ENCODE data around the gene CAPN13.
A peak's percentile ranks its signal among the peaks of the same experiment; 100 is the strongest.

Gene CAPN13

DNA sequence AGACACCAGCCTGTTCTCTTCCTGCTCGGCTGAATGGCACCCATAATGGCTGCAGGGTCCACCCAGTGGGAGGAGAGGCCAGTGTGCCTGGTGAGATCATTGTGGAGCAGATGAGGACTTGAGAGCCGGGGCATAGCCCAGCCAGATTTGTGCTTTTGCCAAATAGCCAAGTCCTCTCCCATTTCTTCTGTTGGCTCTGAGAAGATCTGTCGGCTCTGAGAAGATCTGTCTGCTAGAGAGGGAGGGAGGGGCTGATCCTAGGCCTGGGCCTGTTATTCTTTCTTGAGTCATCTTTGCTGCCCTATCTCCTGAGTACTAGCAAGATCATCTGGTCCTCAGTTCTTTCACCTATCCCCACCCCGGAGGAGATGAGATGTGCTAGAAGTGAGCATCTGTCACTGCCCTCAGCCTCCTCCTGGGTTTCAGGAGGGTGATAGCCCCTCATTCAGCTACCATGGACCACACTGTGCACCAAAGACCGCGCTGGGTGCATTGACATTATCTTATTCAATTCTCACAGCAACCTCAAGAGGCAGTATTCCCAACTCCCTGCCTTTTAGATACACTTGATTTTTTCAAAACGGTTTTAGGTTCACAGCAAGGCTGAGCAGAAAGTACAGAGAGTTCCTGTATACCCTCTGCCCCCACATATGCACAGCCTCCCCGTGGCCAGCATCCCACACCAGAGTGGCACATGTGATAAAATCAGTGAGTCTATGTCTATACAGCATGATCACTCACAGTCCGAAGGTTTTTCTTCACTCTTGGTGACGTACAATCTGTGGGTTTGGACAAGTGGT lies 98.6 kb downstream of the CAPN13 start:
- DNase-seq (ENCODE audit: low spot score), result no peak
- TF ChIP-seq, protein P1, sequence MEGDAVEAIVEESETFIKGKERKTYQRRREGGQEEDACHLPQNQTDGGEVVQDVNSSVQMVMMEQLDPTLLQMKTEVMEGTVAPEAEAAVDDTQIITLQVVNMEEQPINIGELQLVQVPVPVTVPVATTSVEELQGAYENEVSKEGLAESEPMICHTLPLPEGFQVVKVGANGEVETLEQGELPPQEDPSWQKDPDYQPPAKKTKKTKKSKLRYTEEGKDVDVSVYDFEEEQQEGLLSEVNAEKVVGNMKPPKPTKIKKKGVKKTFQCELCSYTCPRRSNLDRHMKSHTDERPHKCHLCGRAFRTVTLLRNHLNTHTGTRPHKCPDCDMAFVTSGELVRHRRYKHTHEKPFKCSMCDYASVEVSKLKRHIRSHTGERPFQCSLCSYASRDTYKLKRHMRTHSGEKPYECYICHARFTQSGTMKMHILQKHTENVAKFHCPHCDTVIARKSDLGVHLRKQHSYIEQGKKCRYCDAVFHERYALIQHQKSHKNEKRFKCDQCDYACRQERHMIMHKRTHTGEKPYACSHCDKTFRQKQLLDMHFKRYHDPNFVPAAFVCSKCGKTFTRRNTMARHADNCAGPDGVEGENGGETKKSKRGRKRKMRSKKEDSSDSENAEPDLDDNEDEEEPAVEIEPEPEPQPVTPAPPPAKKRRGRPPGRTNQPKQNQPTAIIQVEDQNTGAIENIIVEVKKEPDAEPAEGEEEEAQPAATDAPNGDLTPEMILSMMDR (IDR thresholded peaks at IDR 0.05; ENCODE audit: extremely low read depth, missing control alignments), result no peak

GRCh38 chr2:30707304-30707903 lies 99.8 kb downstream of the CAPN13 start:
- TF ChIP-seq, protein P1 (IDR thresholded peaks at IDR 0.05; ENCODE audit: extremely low read depth, missing control alignments), result no peak
- DNase-seq (ENCODE audit: low spot score), result no peak

GRCh38 chr2:30706534-30707303 lies 100.5 kb downstream of the CAPN13 start:
- TF ChIP-seq, protein P1 (IDR thresholded peaks at IDR 0.05; ENCODE audit: extremely low read depth, missing control alignments), result peak; percentile 45
- peak; percentile 65 for DNase-seq (ENCODE audit: low spot score)

DNA sequence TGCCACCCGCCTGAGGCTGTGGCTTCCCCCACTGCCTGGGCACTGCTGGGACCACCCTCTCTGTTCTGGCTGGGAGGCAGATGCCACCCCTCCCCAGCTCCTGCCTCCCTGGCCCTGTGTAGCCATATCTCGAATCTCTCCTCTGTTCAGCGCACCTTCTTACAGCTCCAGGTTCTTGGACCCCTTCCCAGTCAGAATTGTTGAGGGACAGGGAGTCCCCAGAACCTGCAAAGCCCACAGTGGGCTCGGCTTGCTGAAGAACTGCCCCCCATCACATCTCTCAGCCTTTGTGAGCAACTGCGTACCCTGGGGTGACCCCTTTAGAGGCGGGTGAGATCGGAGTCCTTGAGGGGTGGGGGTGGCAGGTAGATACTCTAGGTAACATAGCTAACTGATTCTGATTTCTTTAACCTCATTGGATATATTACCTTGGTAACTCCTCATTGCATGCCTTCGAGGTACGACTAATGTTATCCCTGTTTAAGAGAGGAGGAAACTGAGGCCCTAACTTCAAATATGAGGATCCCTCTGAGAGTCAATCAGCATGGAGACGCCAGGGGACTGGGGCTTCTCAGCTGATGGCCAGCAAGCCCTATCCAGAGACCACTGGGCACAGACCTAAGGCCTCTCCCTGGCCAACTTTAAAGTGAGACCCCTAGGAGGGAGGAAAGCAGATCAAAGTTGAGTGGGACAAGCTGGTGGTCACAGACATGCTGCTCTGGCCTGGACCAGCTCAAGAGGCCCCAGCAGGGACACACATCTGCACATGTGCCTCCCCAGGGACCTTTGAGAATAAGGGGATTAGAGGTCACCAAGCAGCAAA lies 101.3 kb downstream of the CAPN13 start:
- TF ChIP-seq, protein P1 (IDR thresholded peaks at IDR 0.05; ENCODE audit: extremely low read depth, missing control alignments), result no peak
- DNase-seq (ENCODE audit: low spot score), result no peak

GRCh38 chr2:30705056-30705455 lies 102.2 kb downstream of the CAPN13 start:
- DNase-seq (ENCODE audit: low spot score), result no peak
- TF ChIP-seq, protein P1 (IDR thresholded peaks at IDR 0.05; ENCODE audit: extremely low read depth, missing control alignments), result no peak

DNA sequence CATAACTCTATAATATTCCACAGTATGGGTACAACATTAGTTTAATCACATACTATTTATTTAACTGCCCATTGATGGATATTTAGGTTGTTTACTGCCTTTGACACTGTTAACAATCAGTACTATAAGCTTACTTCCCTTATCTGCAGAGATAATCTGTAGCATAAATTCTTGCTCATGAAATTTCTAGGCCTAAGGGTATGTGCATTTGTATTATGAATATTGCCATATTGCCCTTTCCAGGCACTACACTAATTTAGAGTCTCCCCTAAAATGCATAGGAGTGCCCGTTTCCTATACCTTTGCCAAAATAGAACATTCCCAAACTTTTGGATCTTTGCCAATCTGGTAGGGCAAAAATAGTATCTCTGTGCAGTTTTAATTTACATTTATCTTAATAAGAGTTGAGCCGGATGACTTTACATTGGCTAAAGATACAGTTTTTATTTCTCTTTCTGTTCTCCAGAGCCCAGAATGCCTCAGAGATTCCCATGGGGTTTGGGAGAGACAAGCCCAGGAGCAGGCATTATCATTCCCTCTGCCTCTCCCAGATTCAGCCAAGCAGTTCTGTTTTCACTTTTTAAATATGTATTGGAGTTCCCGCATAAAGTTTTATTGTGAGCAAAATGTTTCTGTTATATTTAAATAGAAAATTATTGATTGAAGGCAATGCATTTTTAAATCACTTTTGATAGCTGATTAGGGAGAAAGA lies 102.8 kb downstream of the CAPN13 start:
- TF ChIP-seq, protein P1 (IDR thresholded peaks at IDR 0.05; ENCODE audit: extremely low read depth, missing control alignments), result no peak
- DNase-seq (ENCODE audit: low spot score), result no peak

All from GM20000 (cell line).